RPMI7951 (cell line): ENCODE data around the gene MALRD1. TPM values are rescaled to one million over a fixed set of nuclear protein-coding genes. Genes with fewer than 3 reads are reported as not detected.
"Not testable (repeated sequence)": the region's sequence is repeated elsewhere in the genome, so short reads cannot be mapped to it uniquely, and the experiment has no call there.

Experiments
- DNase-seq: peaks from one replicate; pipeline ENCODE4 v3.0.0-alpha.2; 2012; ENCODE audit warnings: low read depth
- total RNA-seq: library from RNA; depleted of rRNA; stranded (reverse); fragments of >200 nt; shearing (Covaris generic); gene quantifications from 2 replicates; pipeline ENCODE4 v1.2.3, GENCODE V29; 2014

MALRD1 gene
- total RNA-seq, 1 experiment from 2014 or later: not detected

- DNase-seq: no peak
Measured at GRCh38 chr10:19713159-19713558, 664.6 kb downstream of the MALRD1 start.

- peak; percentile 64 for DNase-seq
Measured at GRCh38 chr10:19713800-19714525, 665.4 kb downstream of the MALRD1 start.

- peak; percentile 92 for DNase-seq
Measured at GRCh38 chr10:19719284-19719683, 670.7 kb downstream of the MALRD1 start.

GRCh38 chr10:19724287-19724686, 675.7 kb downstream of the MALRD1 start:
- DNase-seq: no peak

- peak; percentile 64 for DNase-seq
Measured at GRCh38 chr10:19728376-19728775, 679.8 kb downstream of the MALRD1 start.

- no peak for DNase-seq
Measured at GRCh38 chr10:19728964-19729363, 680.4 kb downstream of the MALRD1 start.

GRCh38 chr10:19730167-19730906, 681.7 kb downstream of the MALRD1 start:
- DNase-seq: peak; percentile 82

- peak; percentile 21 for DNase-seq
Measured at GRCh38 chr10:19730907-19731217, 682.3 kb downstream of the MALRD1 start.

- DNase-seq: no peak
Measured at GRCh38 chr10:19731560-19731959, 683.0 kb downstream of the MALRD1 start.

- no peak for DNase-seq
Measured at GRCh38 chr10:19738440-19738839, 689.8 kb downstream of the MALRD1 start.

- not testable (repeated sequence) for DNase-seq
Measured at GRCh38 chr10:19739232-19739631, 690.6 kb downstream of the MALRD1 start.

GRCh38 chr10:19742144-19742543, 693.5 kb downstream of the MALRD1 start:
- DNase-seq: not testable (repeated sequence)

- peak; percentile 28 for DNase-seq
Measured at GRCh38 chr10:19745672-19746071, 697.1 kb downstream of the MALRD1 start.

GRCh38 chr10:19749185-19749729, 700.7 kb downstream of the MALRD1 start:
- peak; percentile 66 for DNase-seq

- no peak for DNase-seq
Measured at GRCh38 chr10:19750972-19751371, 702.4 kb downstream of the MALRD1 start.

GRCh38 chr10:19756919-19757318, 708.3 kb downstream of the MALRD1 start:
- no peak for DNase-seq

GRCh38 chr10:19762026-19762425, 713.4 kb downstream of the MALRD1 start:
- DNase-seq: peak; percentile 13

- no peak for DNase-seq
Measured at GRCh38 chr10:19764111-19764510, 715.5 kb downstream of the MALRD1 start.

- peak; percentile 24 for DNase-seq
Measured at GRCh38 chr10:19767876-19768275, 719.3 kb downstream of the MALRD1 start.

GRCh38 chr10:19769826-19770225, 721.2 kb downstream of the MALRD1 start:
- DNase-seq: not testable (repeated sequence)

GRCh38 chr10:19772972-19773371, 724.4 kb downstream of the MALRD1 start:
- DNase-seq: no peak

- DNase-seq: no peak
Measured at GRCh38 chr10:19775296-19775695, 726.7 kb downstream of the MALRD1 start.

- no peak for DNase-seq
Measured at GRCh38 chr10:19777806-19778205, 729.2 kb downstream of the MALRD1 start.
